ENCODE data around the gene ECEL1. TPM values are rescaled to one million over a fixed set of nuclear protein-coding genes. Genes with fewer than 3 reads are reported as not detected.

Gene ECEL1
- total and polyA plus RNA-seq, 2 of the 4 experiments (the other 2 are of a cell fraction), result not detected

DNA sequence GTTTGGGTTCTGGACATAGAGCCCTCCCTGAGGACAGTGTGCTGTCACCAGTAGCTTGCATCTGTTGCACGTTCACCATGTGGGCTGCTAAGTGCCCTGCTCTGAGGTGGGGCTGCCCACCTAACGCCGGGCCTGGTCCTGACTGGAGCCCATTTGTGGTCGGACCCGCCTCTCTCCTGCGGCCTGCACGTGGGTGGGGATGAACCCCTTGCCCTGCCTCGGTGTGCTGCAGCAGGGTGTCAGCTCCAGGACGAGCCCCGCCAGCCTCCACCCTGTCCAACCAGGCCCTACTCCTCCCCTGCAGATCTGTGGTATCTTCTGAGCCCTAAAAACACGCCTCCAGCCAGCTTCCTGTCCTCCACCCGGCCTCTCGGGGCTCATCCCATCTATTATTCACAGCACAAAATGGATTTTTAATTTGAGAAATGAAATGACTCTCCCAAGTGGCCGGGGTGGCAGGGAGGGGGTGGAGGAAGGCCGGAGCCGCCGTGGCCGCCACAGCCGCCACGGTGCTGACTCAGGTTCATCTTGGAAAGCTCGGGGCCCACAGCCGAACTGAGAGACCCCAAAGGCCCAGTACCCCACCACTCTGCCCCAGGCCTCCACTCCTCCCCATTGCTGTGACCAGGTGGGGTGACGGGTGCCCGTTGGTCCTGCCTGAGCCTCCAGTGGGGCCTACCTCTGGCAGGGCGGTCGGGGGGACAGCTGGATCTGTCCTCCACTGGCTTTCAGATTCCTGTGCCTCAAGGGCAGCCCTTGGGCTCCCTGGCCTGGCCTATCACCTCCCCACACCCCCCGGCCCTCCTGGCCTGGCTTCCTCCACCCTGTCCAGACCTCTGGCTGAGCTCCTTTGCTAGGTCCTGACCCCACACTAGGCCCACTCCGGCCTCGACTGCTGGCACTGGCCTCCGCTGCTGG is 2.8 kb upstream of the ECEL1 start (continued):
- no peak for TF ChIP-seq FOS (IDR thresholded peaks at IDR 0.05; ENCODE audit: low read depth, low read length)

DNA sequence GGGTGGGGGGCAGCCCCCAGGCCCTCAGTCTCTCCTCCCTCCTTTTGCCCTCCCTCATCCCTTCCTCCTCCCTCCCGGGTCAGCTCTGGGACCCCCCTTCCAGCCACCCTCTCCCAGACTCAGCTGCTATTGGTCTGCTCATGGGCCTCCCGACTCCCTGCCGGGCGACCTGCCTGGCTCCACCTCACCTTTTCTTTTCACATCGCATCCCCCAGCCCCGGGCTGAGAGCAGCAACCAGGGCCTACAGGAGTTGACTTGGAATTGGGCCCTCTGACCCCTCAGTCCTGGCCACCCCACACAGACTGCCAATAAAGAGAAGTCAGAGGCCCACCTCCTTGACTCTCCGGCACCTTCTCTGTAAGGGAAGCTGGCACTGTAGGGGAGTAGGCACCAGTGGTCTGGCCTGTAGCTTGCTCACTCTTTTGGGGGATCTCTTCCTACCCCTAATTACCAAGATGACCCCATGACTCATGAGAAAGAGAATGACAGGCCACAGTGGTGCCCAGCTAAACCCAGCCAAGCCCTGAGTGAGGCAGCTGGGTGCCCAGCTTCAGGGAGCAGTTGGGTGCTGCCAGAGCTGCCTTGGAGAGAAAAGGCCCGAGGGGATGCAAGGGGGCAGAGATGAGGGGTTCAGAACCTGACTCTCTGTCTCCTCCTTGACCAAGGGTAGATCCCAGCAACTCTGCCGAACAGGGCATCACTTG is 2.0 kb upstream of the ECEL1 start:
- DNase-seq (no peak), ATAC-seq (ENCODE audit: low read depth) (no peak)
- POLR2A ChIA-PET (ENCODE audit: unreplicated experiment), result no interaction called here
- H3K4me2 ChIP-seq (ENCODE audit: low read depth, low read length), result no peak overlapping the region
- WGBS, 2 experiments (ENCODE audit: extremely low coverage in 2 of 2, insufficient read length in 1 of 2), result 21% methylated on average over 6 of the region's 9 CpGs; no CpG with 5 or more reads in 1 of the 2 experiments
- H4K20me1 ChIP-seq (ENCODE audit: insufficient read depth, low read length), result no peaks in the 10 kb centered on the region; the same call in 1 of the 2 replicates
- no peaks in the 10 kb centered on the region for H3K79me1 ChIP-seq (ENCODE audit: low read depth in 1 of 2, low read length in 2 of 2)
- no peaks in the 10 kb centered on the region for H3K36me3 ChIP-seq (ENCODE audit: control insufficient read depth, insufficient read depth, low read length)
- TF ChIP-seq RAD21 (IDR thresholded peaks at IDR 0.05; ENCODE audit: low read length) (no peak), RFX5 (IDR thresholded peaks at IDR 0.05; ENCODE audit: low read depth, low read length) (no peak)
- in situ Hi-C loops (cut with MboI; ENCODE audit: low sequenced_read_pairs) (no loop called here), dilution Hi-C loops (cut with HindIII; ENCODE audit: low sequenced_read_pairs, unreplicated experiment) (no loop called here), intact Hi-C loops (cut with micrococcal nuclease) (no loop called here)
- H2BK15ac ChIP-seq (ENCODE audit: low read depth, low read length), result no peak overlapping the region
- H3K27me3 ChIP-seq (ENCODE audit: control insufficient read depth, insufficient read depth, low read length), result peaks cover 63% of the 10 kb centered on the region
- H2BK20ac ChIP-seq (ENCODE audit: low read depth, low read length), result no peak overlapping the region
- no peak overlapping the region for H2AK5ac ChIP-seq (ENCODE audit: low read depth, low read length)
- H3K4me3 ChIP-seq (ENCODE audit: insufficient read depth, low read depth, low read length), result no peak overlapping the region
- H3K9me3 ChIP-seq (ENCODE audit: control insufficient read depth, insufficient read depth, low read length), result no peaks in the 10 kb centered on the region
- no peak overlapping the region for H2BK120ac ChIP-seq (ENCODE audit: low read depth, low read length)
- H2BK5ac ChIP-seq (ENCODE audit: low read depth, low read length, poor library complexity, severe bottlenecking), result no peak overlapping the region
- no peak overlapping the region for H4K91ac ChIP-seq (ENCODE audit: insufficient read depth, low read depth, low read length)
- CTCF ChIA-PET, result no interaction called here
- H3K9me1 ChIP-seq (ENCODE audit: insufficient read depth, low read length), result no peaks in the 10 kb centered on the region
- no peak overlapping the region for H3K27ac ChIP-seq (ENCODE audit: insufficient read depth, low read length)
- H2AK9ac ChIP-seq (replicated peaks; ENCODE audit: low read depth, low read length, poor library complexity), result no peak overlapping the region
- no TSS peak for BruUV-seq (replicated peaks)
- no peak overlapping the region for H3K14ac ChIP-seq (replicated peaks; ENCODE audit: low read depth, low read length)
- no peak overlapping the region for H3K23ac ChIP-seq (ENCODE audit: low read depth, low read length)
- no peaks in the 10 kb centered on the region; the same call in 1 of the 2 replicates for H3K4me1 ChIP-seq (ENCODE audit: control insufficient read depth, insufficient read depth, low read length)
- H2AFZ ChIP-seq (replicated peaks; ENCODE audit: low read length, poor library complexity), result no peak overlapping the region
- no peak overlapping the region for H3K4ac ChIP-seq (ENCODE audit: low read depth, low read length)
- H3K56ac ChIP-seq (ENCODE audit: extremely low read depth, insufficient read depth, low read length), result no peak overlapping the region; the same call in 1 of the 2 replicates
- H4K8ac ChIP-seq (ENCODE audit: low read depth in 2 of 2, low read length in 2 of 2), result no peak overlapping the region
- H3K9ac ChIP-seq (ENCODE audit: low read depth, low read length), result no peak overlapping the region
- no peak overlapping the region for H4K5ac ChIP-seq (ENCODE audit: low read depth, low read length)
- H3K18ac ChIP-seq (ENCODE audit: low read depth, low read length), result no peak overlapping the region
